ENCODE data around the gene STK39. TPM values are rescaled to one million over a fixed set of nuclear protein-coding genes. Genes with fewer than 3 reads are reported as not detected.

STK39 gene
- total and polyA plus RNA-seq, 11 donors: 13.1 to 40.1 (median 21.5) TPM

DNA sequence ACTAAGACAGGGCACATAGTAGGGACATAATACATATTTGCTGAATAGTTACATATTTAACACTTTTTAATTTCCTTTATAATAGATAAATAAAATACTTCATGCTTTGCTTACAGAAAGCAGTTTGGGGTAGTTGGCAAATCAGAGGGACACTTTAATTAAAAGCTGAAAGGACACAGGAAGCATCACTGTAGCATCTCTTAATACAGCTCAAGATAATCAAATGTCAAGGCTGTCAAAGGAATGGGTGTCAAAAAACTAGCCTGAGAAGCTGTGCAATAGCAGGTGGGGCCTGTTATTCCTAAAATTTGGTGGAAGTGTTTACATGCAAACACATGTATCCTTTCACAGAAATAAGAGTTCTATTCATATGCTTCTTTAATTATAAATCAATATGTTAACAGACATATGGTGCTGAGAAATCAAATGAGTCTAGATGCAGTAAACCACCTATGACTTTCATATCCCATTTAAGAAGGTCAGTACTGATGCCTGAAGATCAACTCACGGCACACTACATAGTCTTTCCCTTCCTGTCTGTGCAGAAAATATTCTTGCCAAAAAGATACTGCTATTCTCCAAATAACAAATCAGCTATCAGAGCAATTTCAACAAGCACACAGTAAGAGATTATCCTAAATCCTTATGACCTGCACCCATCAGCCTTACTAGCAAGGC lies 174.6 kb downstream of the STK39 start:
- 35 to 50% (median 39%) methylated on average over 1 of the region's 1 CpG for WGBS, 4 donors
- peaks cover 0 to 3% (median 0%) of the 10 kb centered on the region in 12 donors for H3K4me1 ChIP-seq
- DNase-seq (no peak), ATAC-seq (no peak)
- H3K27ac ChIP-seq: no peak overlapping the region
- H3K36me3 ChIP-seq: peaks cover 0 to 47% (median 23%) of the 10 kb centered on the region in 9 donors
- TF ChIP-seq POLR2A (IDR thresholded peaks at IDR 0.05) (no peak), CTCF (IDR thresholded peaks at IDR 0.05) (no peak)
- H3K4me3 ChIP-seq: no peak overlapping the region
- no peaks in the 10 kb centered on the region for H3K27me3 ChIP-seq
- H3K9me3 ChIP-seq: no peaks in the 10 kb centered on the region
- intact Hi-C loops (cut with DNase I): no loop called here

DNA sequence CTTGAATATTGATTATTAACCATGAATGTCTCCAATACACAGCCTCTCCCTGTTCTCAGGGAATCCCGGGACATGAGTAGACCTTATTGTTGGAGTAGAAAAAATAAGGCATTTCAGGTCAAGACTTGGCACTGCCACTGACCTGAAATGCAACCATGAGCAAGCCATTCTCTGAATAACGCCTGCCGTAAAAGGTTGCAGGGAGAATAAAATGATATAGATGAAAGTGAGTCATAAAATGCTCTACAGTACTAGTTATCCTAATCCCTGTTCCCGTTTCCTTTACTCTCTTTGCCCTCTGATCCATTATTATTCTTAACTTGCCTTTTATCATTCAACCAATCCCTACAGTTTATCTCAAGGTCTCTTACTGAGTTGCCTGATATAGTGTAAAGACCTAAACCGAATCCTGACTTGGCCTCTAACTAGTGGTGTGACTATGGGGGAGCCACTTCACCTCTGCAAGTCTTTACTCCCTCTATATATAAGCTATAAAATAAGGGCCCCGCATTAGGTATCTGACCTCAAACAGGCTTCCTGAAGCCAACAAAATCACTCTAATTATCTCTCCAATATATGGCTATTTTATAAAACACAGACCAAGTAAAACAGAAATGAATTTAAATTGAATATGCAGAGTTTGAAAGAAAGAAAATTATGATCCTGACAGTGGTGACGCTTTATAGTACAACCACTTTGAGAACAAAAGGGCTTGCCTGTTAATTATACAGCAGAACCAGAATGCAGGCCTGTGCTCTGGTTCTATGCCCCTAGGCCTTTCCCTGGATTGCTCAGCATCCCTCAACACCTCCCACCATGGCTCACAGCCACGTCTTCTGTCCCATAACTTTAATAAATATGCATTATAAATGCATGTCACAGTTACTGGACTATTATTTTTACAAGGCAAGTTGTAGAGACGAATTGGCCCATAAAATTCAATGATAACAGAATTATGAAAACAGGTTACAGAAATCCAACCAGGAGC lies 183.1 kb downstream of the STK39 start:
- Histone ChIP-seq H3K4me3 (no peak overlapping the region), H3K4me1 (peaks cover 0 to 4% (median 0%) of the 10 kb centered on the region in 12 donors), H3K9me3 (no peaks in the 10 kb centered on the region), H3K27me3 (no peaks in the 10 kb centered on the region), H3K27ac (no peak overlapping the region), H3K36me3 (peaks cover 0 to 34% (median 23%) of the 10 kb centered on the region in 9 donors)
- 95 to 97% (median 96%) methylated on average over 9 of the region's 9 CpGs for WGBS, 4 donors
- intact Hi-C loops (cut with DNase I): no loop called here
- DNase-seq (no peak), ATAC-seq (no peak)
- TF ChIP-seq POLR2A (IDR thresholded peaks at IDR 0.05) (no peak), CTCF (IDR thresholded peaks at IDR 0.05) (no peak)

- Histone ChIP-seq H3K27me3 (no peaks in the 10 kb centered on the region), H3K9me3 (no peaks in the 10 kb centered on the region), H3K4me3 (no peak overlapping the region), H3K4me1 (peaks cover 0 to 4% (median 0%) of the 10 kb centered on the region in 12 donors), H3K27ac (no peak overlapping the region), H3K36me3 (peaks cover 0 to 30% (median 23%) of the 10 kb centered on the region in 9 donors)
- no peak for TF ChIP-seq CTCF (IDR thresholded peaks at IDR 0.05)
- TF ChIP-seq POLR2A (IDR thresholded peaks at IDR 0.05): no peak
- no peak for DNase-seq
- ATAC-seq: no peak
- WGBS, 4 donors: 88 to 94% (median 90%) methylated on average over 3 of the region's 3 CpGs
- intact Hi-C loops (cut with DNase I): no loop called here
Measured at GRCh38 chr2:168062936-168063335, 184.5 kb downstream of the STK39 start.

GRCh38 chr2:168062054-168062453 lies 185.3 kb downstream of the STK39 start:
- Histone ChIP-seq H3K27me3 (no peaks in the 10 kb centered on the region), H3K4me1 (peaks cover 0 to 4% (median 0%) of the 10 kb centered on the region in 12 donors), H3K4me3 (no peak overlapping the region), H3K27ac (no peak overlapping the region), H3K36me3 (peaks cover 0 to 30% (median 23%) of the 10 kb centered on the region in 9 donors), H3K9me3 (no peaks in the 10 kb centered on the region)
- no peak for ATAC-seq
- intact Hi-C loops (cut with DNase I): no loop called here
- 96 to 98% (median 97%) methylated on average over 6 of the region's 6 CpGs for WGBS, 4 donors
- no peak for DNase-seq
- TF ChIP-seq CTCF (IDR thresholded peaks at IDR 0.05) (no peak), POLR2A (IDR thresholded peaks at IDR 0.05) (no peak)

Data from heart left ventricle (tissue), 16 donors.